Esophagus squamous epithelium (tissue), 5 donors: ENCODE measurements around the gene POU2F2. TPM values are rescaled to one million over a fixed set of nuclear protein-coding genes. Genes with fewer than 3 reads are reported as not detected.

ENCODE experiments used
- DNase-seq: peaks from one replicate; lab custom pipeline; 2025; lab: John Stamatoyannopoulos, UW
- H3K27ac ChIP-seq, 4 donors: fragments of 200-600 bp; sonication (generic); one replicate each; pipeline ENCODE4 v1.5.1; 2016 to 2019; ENCODE audit warnings: mild to moderate bottlenecking in 1 of 4
- H3K27me3 ChIP-seq, 4 donors: fragments of 200-600 bp; sonication (generic); 1 replicate in 3 of 4; 2 replicates in 1 of 4; pipeline versions ENCODE4 v1.5.1 to v1.6.0; 2017 to 2021; ENCODE audit warnings: antibody characterized with exemption in 1 of 4
- H3K36me3 ChIP-seq, 3 donors: fragments of 200-600 bp; sonication (generic); one replicate each; pipeline ENCODE4 v1.5.1; 2016 to 2019
- H3K4me1 ChIP-seq, 3 donors: fragments of 200-600 bp; sonication (generic); one replicate each; pipeline ENCODE4 v1.5.1; 2017 to 2019
- H3K4me3 ChIP-seq, 4 donors: fragments of 200-600 bp; sonication (generic); 1 replicate in 3 of 4; 2 replicates in 1 of 4; pipeline ENCODE4 v1.5.1; 2016 to 2019; ENCODE audit warnings: mild to moderate bottlenecking in 2 of 4, moderate library complexity in 1 of 4
- H3K9me3 ChIP-seq, 3 donors: fragments of 200-600 bp; sonication (generic); one replicate each; pipeline ENCODE4 v1.5.1; 2016 to 2019
- POLR2A ChIP-seq, 4 donors: fragments of 450-650 bp; IDR thresholded peaks; one replicate each; pipeline ENCODE4 v1.6.1; 2017; ENCODE audit warnings: antibody characterized with exemption in 4 of 4, mild to moderate bottlenecking in 4 of 4, moderate library complexity in 3 of 4
- WGBS, 2 donors: methylation state at CpG; one replicate each; pipeline ENCODE4 v1.1.5; 2018; 5-methylcytosine and 5-hydroxymethylcytosine counted together
- intact Hi-C: fragments of 100-400 bp; cut with DNase I; formaldehyde crosslinking; loops from one replicate; pipeline ENCODE4 v1.15.0; 2022
- total RNA-seq, 4 donors: library from RNA; depleted of rRNA; stranded (reverse); fragments of >200 nt; gene quantifications; one replicate each; pipeline ENCODE4 v1.1.0, GENCODE V29; 2016
- TF ChIP-seq, protein P1 (sequence below), 6 experiments: fragments of 450-650 bp in 4 of 6; fragments of 200-600 bp in 2 of 6; sonication (generic) in 2 of 6; IDR thresholded peaks; one replicate each; pipeline ENCODE4 v1.5.1; 2016 to 2019; ENCODE audit warnings: antibody characterized with exemption in 6 of 6, mild to moderate bottlenecking in 4 of 6, moderate library complexity in 4 of 6
- donor health status: DM: yes; HTN: yes; CAD: no.

Gene POU2F2
- total RNA-seq, 4 donors from 2014 or later: 0.18 to 0.67 (median 0.57) TPM; not detected in 1

DNA sequence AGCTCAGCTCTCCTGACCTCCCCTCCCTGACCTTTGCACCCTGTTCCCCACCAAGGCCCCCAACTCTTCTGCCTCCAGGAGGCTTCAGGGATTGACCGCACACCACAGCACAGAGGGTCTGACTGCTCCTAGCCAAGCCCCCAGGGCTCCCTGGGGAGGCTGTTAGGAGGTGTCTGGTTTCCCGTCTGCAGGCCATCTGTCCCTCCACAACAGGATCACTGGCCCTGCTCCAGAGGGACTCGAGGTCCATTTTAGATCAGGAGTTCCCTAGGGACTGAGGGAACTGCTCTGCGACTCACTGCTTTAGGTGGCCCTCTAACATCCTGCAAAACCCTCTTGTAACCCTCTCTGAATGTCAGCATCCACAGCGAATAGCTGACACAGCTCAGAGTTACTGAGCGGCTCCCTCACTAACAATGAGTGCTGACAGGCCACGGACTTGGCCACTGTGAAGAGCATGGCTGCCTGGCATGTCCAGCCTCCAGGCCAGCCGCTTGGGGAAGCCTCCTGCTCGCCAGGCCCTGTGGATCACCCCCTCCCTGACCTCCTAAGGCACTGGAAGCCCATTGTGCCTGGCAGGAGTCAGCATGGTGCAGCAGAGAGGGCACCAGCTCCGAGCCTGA is 79.9 kb downstream of the POU2F2 start:
- H3K27me3 ChIP-seq: no peaks in the 10 kb centered on the region
- H3K36me3 ChIP-seq: no peaks in the 10 kb centered on the region

DNA sequence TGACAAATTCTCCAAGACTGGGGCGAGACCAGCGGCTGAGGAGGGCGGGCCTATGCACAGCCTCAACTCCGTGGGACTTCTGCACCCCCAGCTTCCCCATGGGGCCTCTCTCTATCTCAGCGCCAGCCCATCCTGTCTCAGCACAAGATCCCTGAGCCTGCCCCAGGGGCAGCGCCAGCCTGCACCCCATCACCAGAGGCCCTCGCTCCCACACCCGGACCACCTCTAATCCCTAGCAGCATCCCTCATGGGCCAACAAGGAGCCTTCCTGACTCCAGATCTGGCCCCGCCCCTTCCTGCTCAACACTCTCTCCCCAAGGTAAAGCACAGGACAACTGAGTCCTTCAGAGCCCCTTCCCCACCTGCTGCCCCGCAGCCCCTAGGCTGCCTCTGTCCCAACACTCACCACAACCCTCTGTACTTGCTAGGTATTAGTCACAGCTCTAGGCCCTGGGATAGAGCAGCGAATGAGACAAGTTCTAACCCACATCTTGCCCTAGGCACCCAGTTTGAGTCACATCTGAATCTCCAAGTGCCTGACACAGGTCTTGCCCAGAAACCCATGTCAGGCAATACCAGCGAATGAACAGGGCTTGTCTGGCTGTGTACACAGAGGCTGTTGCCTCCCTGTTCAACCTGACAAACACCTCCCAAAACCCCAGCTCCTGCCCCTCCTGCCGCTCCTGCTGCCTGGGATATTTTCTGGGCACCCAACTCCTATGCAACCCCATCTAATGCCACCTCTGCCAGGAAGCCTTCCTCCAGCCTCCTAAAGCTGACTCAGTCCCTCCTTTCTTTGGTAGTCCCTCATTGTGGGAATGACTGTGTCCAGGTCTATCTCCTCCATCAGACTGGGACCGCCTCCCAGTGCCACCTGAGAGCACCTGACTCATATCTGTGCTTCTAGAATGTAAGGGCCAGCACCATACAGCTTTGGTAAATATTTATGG is 80.8 kb downstream of the POU2F2 start:
- no peaks in the 10 kb centered on the region for H3K27me3 ChIP-seq
- intact Hi-C loops: no loop called here
- TF ChIP-seq, protein P1, sequence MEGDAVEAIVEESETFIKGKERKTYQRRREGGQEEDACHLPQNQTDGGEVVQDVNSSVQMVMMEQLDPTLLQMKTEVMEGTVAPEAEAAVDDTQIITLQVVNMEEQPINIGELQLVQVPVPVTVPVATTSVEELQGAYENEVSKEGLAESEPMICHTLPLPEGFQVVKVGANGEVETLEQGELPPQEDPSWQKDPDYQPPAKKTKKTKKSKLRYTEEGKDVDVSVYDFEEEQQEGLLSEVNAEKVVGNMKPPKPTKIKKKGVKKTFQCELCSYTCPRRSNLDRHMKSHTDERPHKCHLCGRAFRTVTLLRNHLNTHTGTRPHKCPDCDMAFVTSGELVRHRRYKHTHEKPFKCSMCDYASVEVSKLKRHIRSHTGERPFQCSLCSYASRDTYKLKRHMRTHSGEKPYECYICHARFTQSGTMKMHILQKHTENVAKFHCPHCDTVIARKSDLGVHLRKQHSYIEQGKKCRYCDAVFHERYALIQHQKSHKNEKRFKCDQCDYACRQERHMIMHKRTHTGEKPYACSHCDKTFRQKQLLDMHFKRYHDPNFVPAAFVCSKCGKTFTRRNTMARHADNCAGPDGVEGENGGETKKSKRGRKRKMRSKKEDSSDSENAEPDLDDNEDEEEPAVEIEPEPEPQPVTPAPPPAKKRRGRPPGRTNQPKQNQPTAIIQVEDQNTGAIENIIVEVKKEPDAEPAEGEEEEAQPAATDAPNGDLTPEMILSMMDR (IDR thresholded peaks at IDR 0.05): no peak
- peak in 1 of 4 donors; percentile 17 for TF ChIP-seq POLR2A (IDR thresholded peaks at IDR 0.05)
- H3K9me3 ChIP-seq: no peaks in the 10 kb centered on the region
- peak overlapping the region; percentile 82 to 93 (median 86) for H3K27ac ChIP-seq
- no peak overlapping the region for H3K4me3 ChIP-seq
- H3K4me1 ChIP-seq: peaks cover 27 to 62% (median 40%) of the 10 kb centered on the region in 3 donors
- H3K36me3 ChIP-seq: no peaks in the 10 kb centered on the region
- WGBS, 2 donors: 30 to 71% methylated on average over 9 to 12 of the region's 14 CpGs
- no peak for DNase-seq

More for the DNA sequence above, 79.9 kb downstream of the POU2F2 start:
- no peak overlapping the region for H3K4me3 ChIP-seq
- peaks cover 27 to 63% (median 40%) of the 10 kb centered on the region in 3 donors for H3K4me1 ChIP-seq
- no peak for TF ChIP-seq POLR2A (IDR thresholded peaks at IDR 0.05)
- TF ChIP-seq, protein P1 (IDR thresholded peaks at IDR 0.05): no peak
- no peak for DNase-seq
- H3K9me3 ChIP-seq: no peaks in the 10 kb centered on the region
- 58 to 66% methylated on average over 2 to 5 of the region's 10 CpGs for WGBS, 2 donors
- H3K27ac ChIP-seq: peak overlapping the region; percentile 82 to 93 (median 86)
- intact Hi-C loops: no loop called here

DNA sequence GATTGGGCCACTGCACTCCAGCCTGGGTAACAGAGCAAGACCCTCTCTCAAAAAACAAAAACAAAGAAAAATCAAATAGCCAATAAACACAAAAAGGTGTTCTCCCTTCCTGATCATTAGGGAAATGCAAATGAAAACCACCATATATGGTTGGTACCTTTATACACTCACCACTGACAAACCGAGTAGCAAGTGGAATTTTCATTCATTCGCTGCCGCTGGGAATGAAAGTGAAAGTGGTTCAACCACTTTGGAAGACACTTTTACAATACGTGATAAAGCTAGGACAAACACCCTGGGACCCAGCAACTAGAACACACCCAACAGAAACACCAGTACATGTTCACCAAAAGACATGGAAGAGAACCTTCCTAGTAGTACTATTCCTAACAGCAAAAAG is 83.3 kb downstream of the POU2F2 start:
- H3K4me1 ChIP-seq: peaks cover 27 to 56% (median 40%) of the 10 kb centered on the region in 3 donors
- H3K36me3 ChIP-seq: no peaks in the 10 kb centered on the region
- DNase-seq: no peak
- H3K9me3 ChIP-seq: no peaks in the 10 kb centered on the region
- H3K27ac ChIP-seq: peak overlapping the region; percentile 70 to 93 (median 84)
- TF ChIP-seq, protein P1 (IDR thresholded peaks at IDR 0.05): no peak
- no peak for TF ChIP-seq POLR2A (IDR thresholded peaks at IDR 0.05)
- intact Hi-C loops: no loop called here
- H3K4me3 ChIP-seq: peak overlapping the region in 3 of 4 donors; percentile 15 to 32 (median 16)
- no peaks in the 10 kb centered on the region for H3K27me3 ChIP-seq
- WGBS, 2 donors: 18 to 59% methylated on average over 4 of the region's 4 CpGs

DNA sequence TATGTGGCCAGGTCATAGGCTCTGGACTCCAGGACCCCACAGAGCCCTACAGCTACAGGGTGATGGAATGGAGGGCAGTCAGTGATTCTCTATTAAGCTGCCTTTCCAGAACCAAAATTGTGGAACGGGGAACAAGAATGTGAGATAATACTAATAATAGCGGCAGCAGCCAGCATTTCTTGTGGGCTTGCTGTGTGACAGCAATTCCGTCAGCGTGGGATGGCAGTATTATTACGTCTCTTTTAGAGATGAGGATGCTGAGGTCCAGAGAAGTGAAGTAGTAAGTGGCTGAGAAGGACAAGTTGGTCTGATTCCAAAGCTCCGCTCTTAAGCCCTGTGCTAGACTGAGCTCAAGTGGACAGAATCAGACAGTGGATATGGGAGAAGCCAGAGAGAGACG is 86.7 kb downstream of the POU2F2 start:
- TF ChIP-seq, protein P1 (IDR thresholded peaks at IDR 0.05): no peak
- no peak for TF ChIP-seq POLR2A (IDR thresholded peaks at IDR 0.05)
- DNase-seq: no peak
- no peaks in the 10 kb centered on the region for H3K36me3 ChIP-seq
- no peak overlapping the region for H3K27ac ChIP-seq
- intact Hi-C loops: no loop called here
- H3K27me3 ChIP-seq: no peaks in the 10 kb centered on the region
- peaks cover 0 to 26% (median 14%) of the 10 kb centered on the region in 3 donors for H3K4me1 ChIP-seq
- WGBS, 2 donors: 84 to 92% methylated on average over 7 of the region's 7 CpGs
- H3K4me3 ChIP-seq: no peak overlapping the region
- H3K9me3 ChIP-seq: no peaks in the 10 kb centered on the region
